ENCODE results near the gene CLASP1. TPM values are rescaled to one million over a fixed set of nuclear protein-coding genes. Genes with fewer than 3 reads are reported as not detected.
"Not testable (repeated sequence)": the region's sequence is repeated elsewhere in the genome, so short reads cannot be mapped to it uniquely, and the experiment has no call there.

CLASP1 gene
- total RNA-seq, 1 experiment from 2014 or later: 36.6 TPM

GRCh38 chr2:121617042-121617599 is 32.1 kb downstream of the CLASP1 start:
- no peak for DNase-seq (ENCODE audit: low spot score)

GRCh38 chr2:121613774-121614173 is 35.5 kb downstream of the CLASP1 start:
- no peak for DNase-seq (ENCODE audit: low spot score)

- DNase-seq (ENCODE audit: low spot score): no peak
Measured at GRCh38 chr2:121613152-121613551, 36.1 kb downstream of the CLASP1 start.

GRCh38 chr2:121611730-121612705 is 37.2 kb downstream of the CLASP1 start:
- peak; percentile 65 for DNase-seq (ENCODE audit: low spot score)

- not testable (repeated sequence) for DNase-seq (ENCODE audit: low spot score)
Measured at GRCh38 chr2:121611048-121611649, 38.1 kb downstream of the CLASP1 start.

GRCh38 chr2:121610487-121610874 is 38.8 kb downstream of the CLASP1 start:
- not testable (repeated sequence) for DNase-seq (ENCODE audit: low spot score)

- DNase-seq (ENCODE audit: low spot score): no peak
Measured at GRCh38 chr2:121608967-121609366, 40.3 kb downstream of the CLASP1 start.

GRCh38 chr2:121608367-121608766 is 40.9 kb downstream of the CLASP1 start:
- no peak for DNase-seq (ENCODE audit: low spot score)

- DNase-seq (ENCODE audit: low spot score): no peak
Measured at GRCh38 chr2:121605820-121606733, 43.2 kb downstream of the CLASP1 start.

GRCh38 chr2:121603185-121603584 is 46.1 kb downstream of the CLASP1 start:
- DNase-seq (ENCODE audit: low spot score): no peak

- no peak for DNase-seq (ENCODE audit: low spot score)
Measured at GRCh38 chr2:121599963-121600651, 49.2 kb downstream of the CLASP1 start.

GRCh38 chr2:121598087-121598486 is 51.2 kb downstream of the CLASP1 start:
- no peak for DNase-seq (ENCODE audit: low spot score)

- DNase-seq (ENCODE audit: low spot score): peak; percentile 53
Measured at GRCh38 chr2:121596221-121597080, 52.8 kb downstream of the CLASP1 start.

GRCh38 chr2:121595012-121595891 is 54.0 kb downstream of the CLASP1 start:
- DNase-seq (ENCODE audit: low spot score): no peak

GRCh38 chr2:121591199-121591598 is 58.1 kb downstream of the CLASP1 start:
- DNase-seq (ENCODE audit: low spot score): no peak

- DNase-seq (ENCODE audit: low spot score): no peak
Measured at GRCh38 chr2:121588357-121588756, 60.9 kb downstream of the CLASP1 start.

- DNase-seq (ENCODE audit: low spot score): no peak
Measured at GRCh38 chr2:121587131-121587530, 62.1 kb downstream of the CLASP1 start.

- no peak for DNase-seq (ENCODE audit: low spot score)
Measured at GRCh38 chr2:121584741-121585140, 64.5 kb downstream of the CLASP1 start.

- DNase-seq (ENCODE audit: low spot score): no peak
Measured at GRCh38 chr2:121583555-121583954, 65.7 kb downstream of the CLASP1 start.

Measured in A172 (cell line).